IPS DF 6.9 (cell line): Measurements from ENCODE around the gene HIPK2.

Experiments used
- DNase-seq: peaks from one replicate; pipeline ENCODE4 v3.0.0-alpha.2; 2013; ENCODE audit warnings: low read depth, low spot score
- H3K27ac ChIP-seq: one replicate; pipeline ENCODE4 v1.5.1; 2013; ENCODE audit warnings: low read length, control low read depth
- H3K27me3 ChIP-seq: 2 replicates; pipeline ENCODE4 v1.6.1; 2013; ENCODE audit warnings: mild to moderate bottlenecking, low read length; ENCODE audit not compliant: control insufficient read depth, insufficient read depth
- H3K36me3 ChIP-seq: 2 replicates; pipeline ENCODE4 v1.6.1; 2013; ENCODE audit warnings: low read length; ENCODE audit not compliant: control insufficient read depth, insufficient read depth
- H3K4me1 ChIP-seq: 2 replicates; pipeline ENCODE4 v1.6.1; 2013; ENCODE audit warnings: low read length; ENCODE audit not compliant: control insufficient read depth, insufficient read depth
- H3K4me3 ChIP-seq: 2 replicates; pipeline ENCODE4 v1.5.1; 2013; ENCODE audit warnings: mild to moderate bottlenecking, low read length
- H3K9me3 ChIP-seq: 2 replicates; pipeline ENCODE4 v1.6.1; 2013; ENCODE audit warnings: low read length, inconsistent platforms; ENCODE audit not compliant: control insufficient read depth, insufficient read depth
- WGBS: extraction: QIAGEN DNeasy Blood & Tissue Kit; methylation state at CpG from one replicate; pipeline ENCODE4 v1.1.7; 2013; ENCODE audit warnings: mixed read lengths, missing lambda C conversion rate; ENCODE audit not compliant: insufficient read length, insufficient coverage; 5-methylcytosine and 5-hydroxymethylcytosine counted together

HIPK2 gene

DNA sequence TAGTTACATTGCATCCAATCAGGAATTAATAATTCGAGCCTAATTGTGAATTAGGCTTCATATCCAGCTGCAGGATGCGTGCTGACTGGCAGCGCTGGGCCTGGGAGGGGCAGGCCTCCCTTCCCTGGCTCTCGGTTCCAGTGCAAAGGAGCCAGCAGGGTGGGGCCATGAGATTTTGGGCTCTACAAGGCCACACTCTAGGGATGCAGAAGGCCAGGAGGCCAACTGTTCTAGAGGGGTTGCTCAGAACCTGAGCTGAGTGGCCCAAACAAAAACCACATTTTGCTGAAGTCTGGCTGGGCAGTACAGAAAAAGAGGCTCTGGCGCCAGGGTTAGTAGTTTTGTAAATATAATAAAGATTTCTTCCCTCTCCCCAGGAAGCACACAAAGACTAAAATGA is 182.0 kb downstream of the HIPK2 start:
- Histone ChIP-seq H3K4me3 (no peak overlapping the region), H3K27me3 (no peaks in the 10 kb centered on the region), H3K36me3 (0 out of 2 replicates have a peak, but pooled peaks cover 2% of the 10 kb centered on the region), H3K27ac (no peak overlapping the region), H3K4me1 (no peaks in the 10 kb centered on the region; the same call in 1 of the 2 replicates), H3K9me3 (no peaks in the 10 kb centered on the region)
- WGBS: no CpG with 5 or more reads among the region's 5 CpGs
- no peak for DNase-seq

DNA sequence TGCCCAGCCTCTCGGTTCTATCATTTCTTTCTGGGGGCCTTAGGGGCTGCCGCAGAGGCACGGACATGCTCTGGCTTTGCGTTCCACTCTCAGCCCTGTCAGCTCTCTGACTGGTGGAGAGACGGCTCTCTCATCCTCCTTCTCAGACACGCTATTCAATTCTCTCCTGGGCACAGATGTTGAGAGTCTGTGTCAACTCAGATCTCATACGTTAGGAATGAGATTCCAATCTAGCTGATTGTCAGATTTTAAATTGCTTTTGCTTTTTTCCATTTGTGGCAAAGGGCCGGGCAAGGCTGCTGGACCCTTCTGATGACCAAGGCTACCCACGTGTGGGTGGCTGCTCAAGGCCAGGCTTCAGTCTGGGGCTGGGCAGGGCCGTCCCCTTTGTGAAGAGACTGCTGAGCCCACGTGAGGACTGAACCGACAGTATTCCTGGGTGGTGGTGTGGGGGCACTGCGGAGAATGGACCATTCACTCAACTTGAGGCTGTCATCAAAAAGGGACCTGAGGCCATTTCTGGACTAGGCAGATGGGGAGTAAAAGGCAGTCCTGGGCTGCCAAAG is 182.8 kb downstream of the HIPK2 start:
- H3K4me3 ChIP-seq: no peak overlapping the region
- H3K27me3 ChIP-seq: no peaks in the 10 kb centered on the region
- no peaks in the 10 kb centered on the region for H3K9me3 ChIP-seq
- no peak for DNase-seq
- H3K36me3 ChIP-seq: 0 out of 2 replicates have a peak, but pooled peaks cover 2% of the 10 kb centered on the region
- no peaks in the 10 kb centered on the region; the same call in 1 of the 2 replicates for H3K4me1 ChIP-seq
- no CpG with 5 or more reads among the region's 13 CpGs for WGBS
- H3K27ac ChIP-seq: no peak overlapping the region

DNA sequence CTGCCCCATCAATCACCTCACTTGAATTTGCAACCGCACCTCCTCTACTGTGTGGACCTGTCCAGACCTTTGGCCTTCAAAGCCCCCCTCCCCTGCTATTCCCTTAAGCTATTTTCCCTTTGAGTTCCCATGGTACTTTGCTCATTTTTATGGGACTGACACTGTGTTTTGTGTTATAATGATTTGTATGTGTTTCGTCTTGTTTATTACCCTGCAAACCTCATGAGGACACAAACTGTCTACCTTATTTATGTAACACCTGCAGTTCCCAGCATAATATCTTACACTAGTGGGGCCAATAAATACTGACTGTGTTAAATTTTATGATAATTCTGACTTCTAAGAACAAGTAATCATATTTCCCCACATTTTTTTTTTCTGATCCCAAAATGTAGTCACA is 183.7 kb downstream of the HIPK2 start:
- Histone ChIP-seq H3K27ac (no peak overlapping the region), H3K27me3 (no peaks in the 10 kb centered on the region), H3K36me3 (0 out of 2 replicates have a peak, but pooled peaks cover 2% of the 10 kb centered on the region), H3K9me3 (no peaks in the 10 kb centered on the region), H3K4me1 (no peaks in the 10 kb centered on the region; the same call in 1 of the 2 replicates), H3K4me3 (no peak overlapping the region)
- no CpG with 5 or more reads among the region's 2 CpGs for WGBS
- DNase-seq: no peak

DNA sequence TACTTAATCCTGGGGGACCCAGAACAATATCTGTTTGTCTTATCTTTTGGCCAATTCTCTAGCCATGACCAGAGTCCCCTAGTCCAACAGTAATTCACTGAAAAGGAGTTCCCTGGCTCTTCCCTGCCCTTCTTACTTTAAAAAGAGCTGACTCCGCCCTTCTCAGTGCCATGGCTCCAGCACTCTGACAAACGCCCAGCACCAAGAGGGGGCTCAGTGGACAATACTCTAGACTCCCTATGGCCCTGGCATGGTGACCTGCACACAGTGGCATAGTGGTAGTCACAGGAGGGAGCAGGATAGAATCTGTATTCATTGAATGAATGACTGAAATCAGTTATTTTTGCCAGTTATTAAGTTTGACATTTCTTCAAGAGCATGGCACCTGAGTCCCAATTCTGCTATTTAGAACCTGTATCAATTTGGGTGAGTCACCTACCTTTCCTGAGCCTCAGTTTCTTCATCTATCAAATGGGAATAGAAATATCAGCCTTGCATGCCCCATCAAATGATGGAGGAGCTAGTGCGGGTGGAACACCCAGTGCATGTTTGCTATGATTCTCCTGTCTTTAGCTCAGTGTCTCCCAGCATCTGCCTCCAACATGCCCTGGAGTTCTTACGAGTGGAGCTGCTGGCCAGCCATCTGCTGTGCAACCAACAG is 184.9 kb downstream of the HIPK2 start:
- Histone ChIP-seq H3K9me3 (no peaks in the 10 kb centered on the region), H3K27ac (no peak overlapping the region), H3K4me3 (no peak overlapping the region), H3K4me1 (no peaks in the 10 kb centered on the region; the same call in 1 of the 2 replicates), H3K27me3 (no peaks in the 10 kb centered on the region), H3K36me3 (0 out of 2 replicates have a peak, but pooled peaks cover 2% of the 10 kb centered on the region)
- DNase-seq: no peak
- no CpG with 5 or more reads among the region's 4 CpGs for WGBS

DNA sequence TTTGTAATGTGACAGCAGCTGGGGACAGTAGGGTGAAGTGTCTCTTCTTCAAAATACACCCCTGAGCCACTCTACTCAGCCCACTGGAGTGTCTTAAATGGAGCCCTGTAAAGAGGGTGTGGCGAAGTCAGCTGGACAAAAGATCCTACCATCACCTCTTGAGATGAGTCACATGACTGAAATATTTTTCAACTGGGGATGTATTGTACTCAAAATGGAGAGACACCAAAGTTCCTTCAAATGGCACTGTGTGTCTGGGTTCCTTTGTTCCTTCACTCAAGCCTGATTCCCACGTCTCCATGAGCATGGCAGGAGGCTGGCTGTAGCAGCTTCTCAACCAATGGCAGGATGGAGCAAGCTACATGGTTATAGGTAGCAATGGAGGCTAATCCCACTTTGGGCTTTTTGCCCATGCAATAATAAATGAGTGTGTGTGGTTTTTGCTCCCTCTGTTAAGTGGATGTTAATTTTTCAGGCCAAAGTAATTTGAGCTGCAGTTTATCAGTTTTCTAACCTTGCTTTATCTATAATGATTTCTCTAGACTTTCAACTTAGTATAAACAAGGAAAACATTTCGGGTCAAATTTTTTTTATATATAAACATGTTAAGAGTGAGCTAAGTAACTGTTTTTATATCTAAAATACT is 186.1 kb downstream of the HIPK2 start:
- Histone ChIP-seq H3K4me1 (no peaks in the 10 kb centered on the region; the same call in 1 of the 2 replicates), H3K27me3 (no peaks in the 10 kb centered on the region), H3K27ac (no peak overlapping the region), H3K9me3 (no peaks in the 10 kb centered on the region), H3K4me3 (no peak overlapping the region), H3K36me3 (0 out of 2 replicates have a peak, but pooled peaks cover 2% of the 10 kb centered on the region)
- DNase-seq: no peak
- WGBS: no CpG with 5 or more reads among the region's 3 CpGs

DNA sequence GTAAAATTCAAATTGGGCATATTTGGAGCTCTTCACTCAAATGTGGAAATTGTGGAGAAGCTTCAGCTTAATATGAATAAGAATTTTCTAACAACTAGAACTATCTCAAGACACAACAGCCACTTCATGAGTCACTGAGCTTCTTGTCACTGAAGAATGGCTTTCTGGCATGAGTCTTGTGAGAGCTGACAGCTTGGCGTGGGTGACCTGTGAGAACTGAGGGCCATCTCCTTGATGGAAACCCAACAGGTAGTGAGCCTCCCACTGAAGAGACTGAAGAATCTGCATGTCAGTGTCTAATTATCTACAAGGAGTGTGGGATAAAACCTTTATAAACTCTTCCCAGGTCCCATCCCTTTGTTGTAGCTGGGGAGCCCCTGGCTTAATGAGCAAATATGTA is 188.3 kb downstream of the HIPK2 start:
- no peak overlapping the region for H3K27ac ChIP-seq
- no peaks in the 10 kb centered on the region for H3K4me1 ChIP-seq
- WGBS: no CpG with 5 or more reads among the region's 1 CpG
- no peak overlapping the region for H3K4me3 ChIP-seq
- no peaks in the 10 kb centered on the region for H3K27me3 ChIP-seq
- no peaks in the 10 kb centered on the region for H3K9me3 ChIP-seq
- no peaks in the 10 kb centered on the region; the same call in 1 of the 2 replicates for H3K36me3 ChIP-seq
- DNase-seq: no peak

DNA sequence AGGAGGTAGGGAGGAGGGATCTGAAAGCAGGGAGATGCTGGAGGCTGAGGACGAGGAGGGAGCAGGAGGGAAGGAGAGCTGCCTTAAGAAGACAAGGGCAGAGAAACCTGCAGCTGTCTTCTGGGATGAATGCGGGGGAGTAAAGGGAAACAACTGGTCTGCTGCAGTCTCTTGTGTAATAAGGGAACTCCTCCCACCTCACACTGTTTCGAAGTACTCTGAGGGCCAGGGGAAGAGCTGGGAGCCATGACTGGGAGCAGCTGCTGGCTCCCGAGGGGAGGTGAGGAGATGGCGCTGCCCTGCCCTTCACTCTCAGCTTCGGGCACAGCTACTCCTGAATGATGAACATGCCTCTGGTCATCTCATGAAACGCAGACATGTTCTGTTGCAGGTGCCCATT is 189.2 kb downstream of the HIPK2 start:
- no peaks in the 10 kb centered on the region; the same call in 1 of the 2 replicates for H3K36me3 ChIP-seq
- DNase-seq: no peak
- no CpG with 5 or more reads among the region's 7 CpGs for WGBS

DNA sequence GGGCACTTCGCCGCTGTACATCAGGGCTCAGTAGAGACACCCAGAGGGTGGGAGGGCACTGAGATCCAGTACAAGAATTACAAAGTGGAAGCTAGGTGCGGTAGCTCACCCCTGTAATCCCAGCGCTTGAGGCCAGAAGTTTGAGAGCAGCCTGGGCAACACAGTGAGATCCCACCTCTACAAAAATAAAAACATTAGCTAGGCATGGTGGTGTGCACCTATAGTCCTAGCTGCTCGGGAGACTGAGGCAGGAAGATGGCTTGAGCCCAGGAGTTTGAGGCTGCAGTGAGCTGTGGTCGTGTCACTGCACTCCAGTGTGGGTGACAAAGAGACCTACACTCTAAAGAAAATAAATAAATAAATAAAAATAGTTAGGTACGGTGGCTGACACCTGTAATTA is 190.3 kb downstream of the HIPK2 start:
- no peaks in the 10 kb centered on the region for H3K9me3 ChIP-seq
- no peak for DNase-seq
- no peaks in the 10 kb centered on the region; the same call in 1 of the 2 replicates for H3K36me3 ChIP-seq
- H3K27me3 ChIP-seq: no peaks in the 10 kb centered on the region
- H3K4me1 ChIP-seq: no peaks in the 10 kb centered on the region
- H3K27ac ChIP-seq: no peak overlapping the region
- no peak overlapping the region for H3K4me3 ChIP-seq
- no CpG with 5 or more reads among the region's 7 CpGs for whole genome bisulfite sequencing

More for the DNA sequence above, 189.2 kb downstream of the HIPK2 start:
- no peaks in the 10 kb centered on the region for H3K9me3 ChIP-seq
- H3K4me3 ChIP-seq: no peak overlapping the region
- no peaks in the 10 kb centered on the region for H3K4me1 ChIP-seq
- H3K27ac ChIP-seq: no peak overlapping the region
- no peaks in the 10 kb centered on the region for H3K27me3 ChIP-seq

DNA sequence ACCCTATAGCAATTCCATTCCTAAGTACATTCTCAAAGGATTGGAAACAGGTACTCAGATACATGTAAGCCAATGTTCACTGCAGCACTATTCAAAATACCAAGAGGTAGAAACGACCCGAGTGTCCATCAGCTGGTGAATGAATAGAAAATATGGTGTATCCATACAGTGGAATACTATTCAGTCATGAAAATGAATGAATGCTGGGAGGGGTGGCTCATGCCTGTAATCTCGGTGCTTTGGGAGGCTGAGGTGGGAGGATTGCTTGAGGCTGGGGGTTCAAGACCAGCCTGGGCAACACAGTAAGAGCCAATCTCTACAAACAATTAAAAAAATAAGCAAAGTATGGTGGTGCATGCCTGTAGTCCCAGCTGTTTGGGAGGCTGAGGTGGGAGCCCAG is 191.5 kb downstream of the HIPK2 start:
- no peak for DNase-seq
- Histone ChIP-seq H3K9me3 (no peaks in the 10 kb centered on the region), H3K27me3 (no peaks in the 10 kb centered on the region), H3K27ac (no peak overlapping the region), H3K36me3 (no peaks in the 10 kb centered on the region; the same call in 1 of the 2 replicates), H3K4me1 (no peaks in the 10 kb centered on the region), H3K4me3 (no peak overlapping the region)
- no CpG with 5 or more reads among the region's 3 CpGs for WGBS

DNA sequence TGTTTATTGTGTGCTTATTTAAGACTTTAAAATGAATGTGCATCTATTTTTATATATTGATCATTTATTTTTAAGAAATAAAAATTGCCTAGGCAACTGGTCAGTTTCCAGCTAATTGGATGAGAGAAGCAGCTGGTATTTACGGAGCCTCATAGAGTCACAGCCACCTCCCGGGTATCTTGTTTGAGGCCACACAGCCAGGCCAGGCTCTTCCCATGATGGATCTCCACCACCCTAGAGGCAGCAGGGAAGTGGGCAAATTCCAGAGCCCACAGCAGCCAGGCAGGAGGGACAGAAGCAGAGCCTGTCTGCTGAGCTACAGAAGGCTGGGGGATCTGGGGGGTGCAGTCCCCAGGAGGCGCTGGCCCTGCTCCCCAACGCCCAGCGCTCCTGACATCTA is 192.8 kb downstream of the HIPK2 start:
- Histone ChIP-seq H3K4me1 (no peaks in the 10 kb centered on the region), H3K4me3 (no peak overlapping the region), H3K9me3 (no peaks in the 10 kb centered on the region), H3K36me3 (no peaks in the 10 kb centered on the region; the same call in 1 of the 2 replicates), H3K27me3 (no peaks in the 10 kb centered on the region), H3K27ac (no peak overlapping the region)
- WGBS: no CpG with 5 or more reads among the region's 5 CpGs
- no peak for DNase-seq
